Kidney (tissue), 14 donors: ENCODE data around the gene STIM1. TPM values are rescaled to one million over a fixed set of nuclear protein-coding genes. Genes with fewer than 3 reads are reported as not detected.
A peak's percentile ranks its signal among the peaks of the same experiment; 100 is the strongest.

Source experiments
- DNase-seq, 5 donors: peaks; one replicate each; pipeline ENCODE4 v3.0.0-alpha.2; 2013 to 2020
- FAIRE-seq: peaks from 2 replicates; lab custom pipeline; 2012; peaks lifted over from hg19 to GRCh38; lab: Jason Lieb, UNC
- H3K27ac ChIP-seq, 2 donors: one replicate each; pipeline ENCODE4 v1.7.0; 2013; ENCODE audit warnings: low read depth in 2 of 2, low read length in 2 of 2, inconsistent platforms in 1 of 2
- H3K27me3 ChIP-seq: one replicate; pipeline ENCODE4 v1.7.1; 2013; ENCODE audit warnings: low read length, inconsistent platforms; ENCODE audit not compliant: control insufficient read depth, insufficient read depth
- H3K36me3 ChIP-seq, 3 donors: one replicate each; pipeline versions ENCODE4 v1.7.0 to v1.7.1; 2013; ENCODE audit warnings: low read length in 3 of 3, control low read depth in 1 of 3, inconsistent platforms in 1 of 3; ENCODE audit not compliant: insufficient read depth in 3 of 3, control insufficient read depth in 2 of 3
- H3K4me1 ChIP-seq, 3 donors: one replicate each; pipeline versions ENCODE4 v1.7.0 to v1.7.1; 2013; ENCODE audit warnings: low read length in 3 of 3, inconsistent platforms in 1 of 3, low read depth in 1 of 3; ENCODE audit not compliant: control insufficient read depth in 2 of 3, insufficient read depth in 2 of 3
- H3K4me3 ChIP-seq, 3 donors: one replicate each; pipeline versions ENCODE4 v1.7.0 to v1.8.1; 2013; ENCODE audit warnings: low read length in 3 of 3, control low read depth in 1 of 3, inconsistent platforms in 1 of 3
- H3K9ac ChIP-seq, 3 donors: one replicate each; pipeline versions ENCODE4 v1.7.0 to v1.7.1; 2013; ENCODE audit warnings: low read length in 3 of 3, control low read depth in 1 of 3, inconsistent platforms in 1 of 3
- H3K9me3 ChIP-seq, 3 donors: one replicate each; pipeline versions ENCODE4 v1.7.0 to v1.7.1; 2013; ENCODE audit warnings: low read length in 3 of 3, control low read depth in 1 of 3, inconsistent platforms in 1 of 3; ENCODE audit not compliant: control insufficient read depth in 2 of 3, insufficient read depth in 1 of 3
- CTCF ChIP-seq: IDR thresholded peaks from 3 replicates; pipeline ENCODE4 v1.5.1; 2012; ENCODE audit warnings: mild to moderate bottlenecking, moderate library complexity, borderline replicate concordance; ENCODE audit not compliant: insufficient read depth; ENCODE audit errors: extremely low read depth
- intact Hi-C: fragments of 100-400 bp; cut with DNase I; formaldehyde crosslinking; loops from one replicate; pipeline ENCODE4 v1.11.1; 2022
- polyA plus RNA-seq: library from polyadenylated mRNA; stranded (reverse); fragments of 350-450 nt; fragmentation: Illumina TruSeq; extraction: RNeasy Lipid Tissue Mini Kit (QIAGEN cat#74804); gene quantifications from one replicate; pipeline ENCODE4 v1.2.3, GENCODE V29; 2014; ENCODE audit warnings: low read depth, low replicate concordance; ENCODE audit not compliant: insufficient read depth
- total RNA-seq: library from RNA; stranded (reverse); fragmentation: NEBNext Ultra II Directional; extraction: Animal tissue kit (Norgen Biotek cat#: 25700); gene quantifications from one replicate; pipeline ENCODE4 v1.2.1, GENCODE V29; 2021
- donor health status: control.
- donor health status: control.
- donor health status: control.
- donor health status: control.
- donor health status: control.
- donor health status: DM: yes; HTN: yes; CAD: no.
- donor health status: Normal renal cell carcinoma (clear cell type).

Gene STIM1
- total and polyA plus RNA-seq, 2 donors from 2014 or later = 15.7 to 68.0 TPM

- TF ChIP-seq CTCF = peak; percentile 53
- FAIRE-seq (no peak), DNase-seq (peak in 3 of 5 donors; percentile 27 to 47 (median 31))
- intact Hi-C loops = no loop called here
- no peaks in the 10 kb centered on the region for H3K27me3 ChIP-seq
- no peaks in the 10 kb centered on the region for H3K9me3 ChIP-seq
- no peak overlapping the region for H3K9ac ChIP-seq
- peaks cover 0 to 7% (median 6%) of the 10 kb centered on the region in 3 donors for H3K36me3 ChIP-seq
- no peak overlapping the region for H3K4me3 ChIP-seq
- H3K4me1 ChIP-seq = no peaks in the 10 kb centered on the region
- no peak overlapping the region for H3K27ac ChIP-seq
Observed at GRCh38 chr11:3824714-3825472, 30.6 kb upstream of the STIM1 start.

DNA sequence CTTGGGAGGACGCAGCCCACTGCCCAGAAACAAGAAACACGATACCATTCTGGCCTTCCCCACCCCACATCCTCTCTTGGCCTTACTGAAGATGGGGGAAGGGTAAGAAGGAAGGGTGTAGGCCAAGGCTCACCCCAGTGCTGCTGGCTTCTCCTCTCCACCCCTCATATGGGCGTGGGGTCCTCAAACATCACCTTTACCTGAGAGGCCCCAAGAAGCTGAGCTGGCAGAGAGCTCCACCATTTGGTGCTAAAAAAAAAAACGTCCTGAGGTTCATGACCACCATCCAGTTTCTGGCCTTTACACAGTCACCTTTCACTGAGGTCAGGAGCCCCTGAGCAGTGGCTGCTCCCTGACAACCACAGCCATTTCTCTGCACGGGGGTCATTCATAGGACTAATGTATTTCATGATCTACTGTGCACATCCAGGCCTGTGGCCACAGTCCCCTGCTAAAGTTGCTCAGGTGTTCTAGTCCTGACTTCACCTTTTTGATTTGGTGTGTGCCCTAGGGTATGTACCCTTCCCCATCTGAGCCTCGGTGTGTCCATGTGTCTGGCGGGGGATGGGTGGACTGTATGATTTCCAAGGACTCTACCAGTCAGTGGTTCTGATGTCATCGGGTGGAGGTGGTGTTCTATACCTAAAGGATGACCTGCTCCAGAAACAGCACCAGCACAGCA lies 29.9 kb upstream of the STIM1 start:
- peaks cover 0 to 6% (median 5%) of the 10 kb centered on the region in 3 donors for H3K36me3 ChIP-seq
- FAIRE-seq (no peak), DNase-seq (no peak)
- H3K4me3 ChIP-seq = no peak overlapping the region
- no peak overlapping the region for H3K27ac ChIP-seq
- no peaks in the 10 kb centered on the region for H3K27me3 ChIP-seq
- no peaks in the 10 kb centered on the region for H3K4me1 ChIP-seq
- no peaks in the 10 kb centered on the region for H3K9me3 ChIP-seq
- no peak overlapping the region for H3K9ac ChIP-seq
- no peak for TF ChIP-seq CTCF
- intact Hi-C loops = no loop called here

DNA sequence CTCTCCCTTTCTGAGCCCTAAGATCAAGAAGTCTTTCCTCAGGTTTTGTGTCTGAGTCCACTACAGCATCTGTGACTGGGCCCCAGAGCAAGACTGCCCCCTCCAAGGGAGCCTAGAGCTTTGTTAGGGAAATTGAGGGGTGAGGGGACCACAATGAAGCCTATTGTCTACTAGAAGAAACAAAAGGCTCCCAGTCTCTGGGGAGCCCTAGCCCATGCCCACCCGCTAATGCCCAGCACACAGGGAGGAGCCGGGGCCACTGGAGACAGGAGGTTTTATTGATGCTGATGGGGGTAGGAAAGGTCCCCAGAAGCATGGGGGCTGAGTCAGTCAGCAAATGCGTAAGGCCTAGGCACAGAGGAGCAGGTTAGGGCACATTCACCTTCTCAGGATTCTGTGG lies 28.7 kb upstream of the STIM1 start:
- no peak overlapping the region for H3K9ac ChIP-seq
- no peak for TF ChIP-seq CTCF
- H3K36me3 ChIP-seq = peaks cover 0 to 6% (median 5%) of the 10 kb centered on the region in 3 donors
- no peaks in the 10 kb centered on the region for H3K27me3 ChIP-seq
- intact Hi-C loops = no loop called here
- H3K9me3 ChIP-seq = no peaks in the 10 kb centered on the region
- no peak overlapping the region for H3K4me3 ChIP-seq
- no peak for DNase-seq
- no peaks in the 10 kb centered on the region for H3K4me1 ChIP-seq
- FAIRE-seq = no peak
- H3K27ac ChIP-seq = no peak overlapping the region
